ENCODE measurements around the gene RNF212B.

Gene RNF212B

GRCh38 chr14:23297611-23298277 is 60.0 kb downstream of the RNF212B start:
- DNase-seq = no peak

- no peak for DNase-seq
Measured at GRCh38 chr14:23299211-23299957, 61.6 kb downstream of the RNF212B start.

GRCh38 chr14:23299986-23300686 is 62.4 kb downstream of the RNF212B start:
- DNase-seq = no peak

DNA sequence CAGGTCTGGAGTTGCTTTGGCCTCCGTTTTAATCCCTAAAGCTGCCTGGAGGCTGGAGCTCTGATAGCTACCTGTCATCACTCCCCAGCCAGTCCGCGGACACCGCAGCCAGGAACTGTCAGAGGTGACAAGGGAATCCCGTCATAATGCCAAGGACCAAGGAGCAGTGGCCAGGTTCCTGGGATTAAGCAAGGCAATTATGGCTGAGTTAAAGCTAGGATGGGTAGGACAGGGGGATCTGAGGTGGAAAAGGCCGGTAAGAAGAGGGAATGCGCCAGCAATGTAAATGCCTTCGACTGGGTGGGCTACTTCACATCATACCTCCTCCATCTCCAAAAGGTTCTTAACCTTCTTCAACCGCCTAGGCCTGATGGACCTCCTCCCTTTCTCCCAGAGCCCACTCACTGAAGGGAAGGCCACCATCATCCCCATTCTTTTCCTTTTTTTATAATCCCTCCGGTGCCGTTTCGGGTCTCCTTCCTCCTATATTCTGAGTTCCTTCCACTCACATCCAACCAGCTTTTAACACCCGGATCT is 63.0 kb downstream of the RNF212B start:
- DNase-seq = no peak

GRCh38 chr14:23301288-23301968 is 63.7 kb downstream of the RNF212B start:
- DNase-seq = peak; percentile 91

- DNase-seq = no peak
Measured at GRCh38 chr14:23301969-23302289, 64.2 kb downstream of the RNF212B start.

DNA sequence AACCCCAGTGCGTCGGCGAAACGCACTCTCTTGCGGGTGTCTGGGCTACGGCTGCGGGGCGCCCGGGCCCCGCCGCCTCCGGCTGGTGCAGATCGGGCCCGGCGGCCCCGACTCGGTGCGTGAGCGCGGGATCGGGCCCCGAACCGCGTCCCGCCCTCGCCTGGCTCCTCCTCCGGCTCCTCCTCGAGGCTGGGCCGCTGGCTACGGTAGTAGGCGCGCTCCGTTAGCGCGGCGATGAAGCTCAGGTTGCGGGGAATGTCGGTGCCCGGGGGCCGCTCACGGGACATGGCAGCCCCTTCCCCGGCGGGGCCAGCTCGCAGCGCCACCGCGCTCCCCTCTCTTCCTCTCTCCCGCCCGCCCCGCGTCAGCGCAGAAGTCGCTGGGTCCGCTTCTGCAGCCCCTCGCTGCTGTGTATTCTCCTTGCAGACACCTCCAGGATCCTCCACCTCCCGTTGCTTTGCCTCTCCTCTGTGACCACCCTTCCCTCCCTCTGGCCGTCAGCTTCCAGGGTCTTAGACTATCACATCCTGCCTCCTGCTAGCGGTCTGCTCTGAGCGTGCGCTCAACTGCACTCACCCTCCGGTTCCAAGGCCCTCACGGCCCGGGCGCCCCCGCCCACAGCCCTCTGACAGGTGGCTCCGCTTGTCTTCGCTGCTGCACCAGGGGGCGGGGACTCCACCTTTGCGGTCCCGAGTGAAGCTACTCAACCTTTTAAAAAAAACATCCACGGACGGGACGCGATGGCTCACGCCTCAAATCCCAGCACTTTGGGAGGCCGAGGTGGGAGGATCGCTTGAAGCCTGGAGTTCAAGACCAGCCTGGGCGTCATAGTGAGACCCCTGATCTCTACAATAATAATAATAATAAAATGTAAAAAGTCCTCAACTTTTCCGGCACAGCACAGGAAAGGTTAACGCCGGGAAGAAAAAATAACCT is 64.8 kb downstream of the RNF212B start, which contains the start of gene PPP1R3E:
Gene PPP1R3E (minus strand): TSS at position 570 of the 936 bp plus-strand sequence. CDS start 283 bp downstream, at position 287.
- DNase-seq = peak; percentile 84

GRCh38 chr14:23306412-23307145 is 68.8 kb downstream of the RNF212B start, which contains the start of gene BCL2L2:
TSS of gene BCL2L2 (plus strand) at chr14:23306833. CDS start at chr14:23307768, 935 bp downstream.
- DNase-seq = no peak

DNA sequence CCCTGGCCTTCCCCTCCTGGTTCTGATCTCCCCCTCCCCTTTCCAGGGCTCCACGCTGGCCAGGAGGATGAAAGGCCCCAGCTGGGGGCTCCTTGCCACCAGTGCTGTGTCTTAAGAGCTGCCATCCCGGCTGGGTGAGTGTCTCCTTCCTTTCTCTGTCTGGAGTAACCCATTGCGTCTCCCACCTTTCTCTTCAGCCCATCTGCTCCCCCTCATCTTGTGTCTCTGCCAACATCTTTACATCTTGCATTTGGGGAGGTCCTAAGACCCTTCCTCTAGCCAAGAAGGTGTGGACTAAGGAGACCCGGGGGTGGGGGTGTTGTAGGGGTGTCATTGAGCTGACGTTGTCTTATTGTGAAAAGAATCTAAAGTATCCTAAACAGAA is 69.4 kb downstream of the RNF212B start:
- no peak for DNase-seq

- no peak for DNase-seq
Measured at GRCh38 chr14:23307687-23308644, 70.2 kb downstream of the RNF212B start.

DNA sequence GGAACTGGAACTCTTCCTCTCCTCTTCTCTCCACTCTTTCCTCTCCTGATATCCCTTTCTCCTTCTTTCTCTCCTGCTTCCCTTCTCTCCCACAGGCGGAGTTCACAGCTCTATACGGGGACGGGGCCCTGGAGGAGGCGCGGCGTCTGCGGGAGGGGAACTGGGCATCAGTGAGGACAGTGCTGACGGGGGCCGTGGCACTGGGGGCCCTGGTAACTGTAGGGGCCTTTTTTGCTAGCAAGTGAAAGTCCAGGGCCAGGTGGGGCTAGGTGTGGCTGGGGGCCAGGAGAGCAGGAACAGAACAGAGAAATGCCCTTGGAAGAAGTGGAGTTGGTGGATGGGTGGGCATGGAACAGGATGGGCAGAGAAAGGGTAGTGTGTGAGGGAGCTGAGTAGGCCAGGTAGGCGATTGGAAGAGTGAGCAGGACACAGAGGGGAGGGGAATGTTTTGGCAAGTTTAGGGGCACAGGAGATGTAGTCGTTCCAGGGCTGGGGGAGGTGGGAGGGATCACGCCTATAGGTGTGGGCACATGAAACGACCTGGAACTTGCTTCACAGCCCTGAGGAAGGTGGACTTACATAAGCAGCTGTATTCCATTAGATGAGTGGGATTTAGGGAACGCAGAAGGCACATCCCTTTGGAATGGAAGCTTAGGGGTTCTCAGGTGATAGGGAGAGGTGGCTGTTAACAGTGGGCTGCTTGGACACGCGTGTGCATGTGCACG is 71.1 kb downstream of the RNF212B start:
- DNase-seq = no peak

DNA sequence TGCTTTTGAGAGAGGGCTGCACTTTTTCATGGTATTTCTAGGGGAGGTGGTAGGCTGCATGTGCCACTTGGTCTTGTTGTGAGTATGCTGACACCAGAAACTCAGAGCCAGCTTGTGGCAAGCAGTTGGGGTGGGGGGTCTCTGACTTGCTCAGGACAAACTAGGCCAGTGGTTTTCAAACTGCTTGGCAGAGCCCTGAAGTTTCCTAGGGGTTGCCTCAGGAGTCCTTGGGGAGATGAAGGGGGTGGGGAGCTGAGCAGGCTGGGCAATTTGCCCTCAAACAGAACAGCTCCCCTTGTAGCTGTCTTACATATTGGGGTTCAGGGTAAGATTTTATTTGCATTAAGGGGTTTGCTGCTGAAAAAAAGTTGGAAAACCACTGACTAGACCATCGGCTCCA is 72.8 kb downstream of the RNF212B start:
- DNase-seq = no peak

GRCh38 chr14:23316300-23316699 is 78.6 kb downstream of the RNF212B start:
- no peak for DNase-seq

GRCh38 chr14:23319746-23320583 is 82.2 kb downstream of the RNF212B start:
- no peak for DNase-seq

DNA sequence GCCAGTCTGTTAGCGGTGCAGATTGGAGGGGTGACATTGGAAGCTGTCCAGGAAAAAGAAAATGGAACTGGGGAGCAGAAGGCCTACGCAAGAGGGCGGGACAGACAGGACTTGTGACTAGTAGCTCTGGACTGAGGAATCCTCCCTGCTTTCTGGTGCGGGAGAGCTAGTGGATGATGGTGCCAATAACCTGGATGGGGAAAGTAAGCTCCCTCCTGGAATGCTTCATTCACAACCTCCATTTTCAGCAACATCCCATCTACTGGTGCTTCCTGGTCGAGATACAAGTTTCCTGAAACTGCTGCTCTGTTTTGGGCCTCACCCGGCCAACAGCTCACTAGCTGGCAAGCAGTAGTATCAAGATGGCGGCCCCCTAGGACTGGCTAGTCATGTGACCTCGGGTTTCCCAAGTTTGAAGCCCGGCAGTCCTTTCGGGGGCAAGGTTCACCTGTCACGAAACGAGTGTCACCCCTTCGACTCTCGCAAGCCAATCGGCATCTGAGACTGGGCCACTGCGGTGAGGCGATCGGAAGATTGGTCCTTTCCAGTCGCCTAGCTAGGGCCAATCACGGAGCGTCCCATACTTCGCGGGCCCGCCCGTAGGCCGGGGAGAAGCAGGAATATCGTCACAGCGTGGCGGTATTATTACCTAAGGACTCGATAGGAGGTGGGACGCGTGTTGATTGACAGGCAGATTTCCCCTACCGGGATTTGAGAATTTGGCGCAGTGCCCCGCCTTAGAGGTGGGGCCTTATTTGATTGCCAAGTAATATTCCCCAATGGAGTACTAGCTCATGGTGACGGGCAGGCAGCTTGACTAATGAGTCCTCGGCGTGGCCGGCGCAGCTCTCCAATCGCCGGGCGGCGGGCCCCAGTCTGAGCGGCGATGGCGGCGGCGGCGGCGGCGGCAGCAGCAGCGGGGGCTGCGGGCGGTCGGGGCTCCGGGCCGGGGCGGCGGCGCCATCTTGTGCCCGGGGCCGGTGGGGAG is 83.1 kb downstream of the RNF212B start, which contains the start of gene PABPN1:
Gene PABPN1 (plus strand): TSS at position 874 of the 988 bp plus-strand sequence. CDS start 13 bp downstream, at position 887.
- peak; percentile 92 for DNase-seq

All from activated T-cell treated with anti-CD3 and anti-CD28 coated beads for 4 hours (primary cell).